ENCODE results near the gene SYNPO2. TPM values are rescaled to one million over a fixed set of nuclear protein-coding genes. Genes with fewer than 3 reads are reported as not detected.

The SYNPO2 gene
- total RNA-seq, 1 donor from 2014 or later = 0.09 TPM

- Histone ChIP-seq H3F3A (ENCODE audit: low read depth) (no peaks in the 10 kb centered on the region), H3K27ac (no peak overlapping the region), H3K4me2 (no peak overlapping the region), H3K36me3 (no peaks in the 10 kb centered on the region), H3K4me3 (no peak overlapping the region), H2AFZ (replicated peaks) (no peak overlapping the region), H4K20me1 (ENCODE audit: low read depth) (no peaks in the 10 kb centered on the region), H3K79me2 (ENCODE audit: low read depth) (no peaks in the 10 kb centered on the region), H3K9ac (no peak overlapping the region), H3K27me3 (no peaks in the 10 kb centered on the region), H3K4me1 (no peaks in the 10 kb centered on the region), H3K9me3 (ENCODE audit: low read depth) (no peaks in the 10 kb centered on the region)
- H3K4me3 Mint-ChIP-seq = no peak overlapping the region
- H3K27ac Mint-ChIP-seq = no peak overlapping the region
- no peaks in the 10 kb centered on the region for H3K9me3 Mint-ChIP-seq
- TF ChIP-seq EZH2phosphoT487 (IDR thresholded peaks at IDR 0.05) (no peak), EZH2 (IDR thresholded peaks at IDR 0.05) (no peak)
- H3K36me3 Mint-ChIP-seq = no peaks in the 10 kb centered on the region
- H3K4me1 Mint-ChIP-seq = peaks cover 3% of the 10 kb centered on the region
- DNase-seq (ENCODE audit: low spot score) = no peak
- peaks cover 5% of the 10 kb centered on the region for H3K27me3 Mint-ChIP-seq (ENCODE audit: insufficient read depth, low read depth)
Observed at GRCh38 chr4:118983293-118983692, 94.6 kb downstream of the SYNPO2 start.

DNA sequence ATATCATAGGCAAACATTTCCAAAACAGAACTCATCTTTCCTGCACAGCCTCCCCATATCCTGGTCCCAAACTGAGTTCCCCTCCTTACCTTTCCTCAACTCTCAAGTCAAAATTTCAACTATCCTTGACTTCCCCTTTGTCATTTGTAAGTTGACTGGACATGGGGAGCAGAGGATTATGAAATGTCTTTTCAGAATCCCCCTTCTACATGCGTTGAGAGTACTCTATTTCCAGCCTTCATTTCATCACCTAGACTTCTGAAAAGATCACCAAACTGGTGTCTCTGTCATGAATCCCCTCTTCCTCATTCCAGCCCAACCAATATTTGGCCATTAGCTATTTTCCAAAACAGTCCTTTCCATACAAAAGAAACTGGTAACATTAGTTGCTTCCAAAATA is 95.2 kb downstream of the SYNPO2 start:
- no peaks in the 10 kb centered on the region for H3K36me3 Mint-ChIP-seq
- H3K4me2 ChIP-seq = no peak overlapping the region
- H3K4me1 ChIP-seq = no peaks in the 10 kb centered on the region
- H4K20me1 ChIP-seq (ENCODE audit: low read depth) = no peaks in the 10 kb centered on the region
- no peak overlapping the region for H3K9ac ChIP-seq
- H3K27me3 ChIP-seq = no peaks in the 10 kb centered on the region
- H3K9me3 Mint-ChIP-seq = no peaks in the 10 kb centered on the region
- H3K27ac Mint-ChIP-seq = no peak overlapping the region
- TF ChIP-seq EZH2phosphoT487 (IDR thresholded peaks at IDR 0.05) (no peak), CTCF (IDR thresholded peaks at IDR 0.05) (no peak), EZH2 (IDR thresholded peaks at IDR 0.05) (no peak)
- no peak overlapping the region for H2AFZ ChIP-seq (replicated peaks)
- H3K4me3 ChIP-seq = no peak overlapping the region
- H3K27ac ChIP-seq = no peak overlapping the region
- H3K4me1 Mint-ChIP-seq = peaks cover 3% of the 10 kb centered on the region
- no peak for DNase-seq (ENCODE audit: low spot score)
- peaks cover 5% of the 10 kb centered on the region for H3K27me3 Mint-ChIP-seq (ENCODE audit: insufficient read depth, low read depth)
- H3F3A ChIP-seq (ENCODE audit: low read depth) = no peaks in the 10 kb centered on the region
- no peaks in the 10 kb centered on the region for H3K9me3 ChIP-seq (ENCODE audit: low read depth)
- no peak overlapping the region for H3K4me3 Mint-ChIP-seq
- no peaks in the 10 kb centered on the region for H3K36me3 ChIP-seq
- H3K79me2 ChIP-seq (ENCODE audit: low read depth) = no peaks in the 10 kb centered on the region

GRCh38 chr4:118985170-118986000 is 96.7 kb downstream of the SYNPO2 start:
- H3K9ac ChIP-seq = no peak overlapping the region
- Mint-ChIP-seq H3K27ac (no peak overlapping the region), H3K27me3 (ENCODE audit: insufficient read depth, low read depth) (peaks cover 5% of the 10 kb centered on the region), H3K4me3 (no peak overlapping the region), H3K9me3 (no peaks in the 10 kb centered on the region), H3K36me3 (no peaks in the 10 kb centered on the region), H3K4me1 (peaks cover 3% of the 10 kb centered on the region)
- H3K9me3 ChIP-seq (ENCODE audit: low read depth) = no peaks in the 10 kb centered on the region
- no peaks in the 10 kb centered on the region for H3K36me3 ChIP-seq
- no peak overlapping the region for H3K27ac ChIP-seq
- DNase-seq (ENCODE audit: low spot score) = no peak
- H2AFZ ChIP-seq (replicated peaks) = no peak overlapping the region
- H3K4me3 ChIP-seq = no peak overlapping the region
- TF ChIP-seq CTCF (IDR thresholded peaks at IDR 0.05) = no peak
- TF ChIP-seq EZH2phosphoT487 (IDR thresholded peaks at IDR 0.05) = no peak
- H3K4me2 ChIP-seq = no peak overlapping the region
- no peaks in the 10 kb centered on the region for H4K20me1 ChIP-seq (ENCODE audit: low read depth)
- H3K79me2 ChIP-seq (ENCODE audit: low read depth) = no peaks in the 10 kb centered on the region
- H3K4me1 ChIP-seq = no peaks in the 10 kb centered on the region
- no peaks in the 10 kb centered on the region for H3K27me3 ChIP-seq
- no peaks in the 10 kb centered on the region for H3F3A ChIP-seq (ENCODE audit: low read depth)

GRCh38 chr4:118987959-118988634 is 99.4 kb downstream of the SYNPO2 start:
- Mint-ChIP-seq H3K9me3 (no peaks in the 10 kb centered on the region), H3K4me1 (no peaks in the 10 kb centered on the region), H3K27ac (no peak overlapping the region), H3K36me3 (no peaks in the 10 kb centered on the region), H3K4me3 (no peak overlapping the region), H3K27me3 (ENCODE audit: insufficient read depth, low read depth) (peaks cover 2% of the 10 kb centered on the region)
- H3K79me2 ChIP-seq (ENCODE audit: low read depth) = no peaks in the 10 kb centered on the region
- no peaks in the 10 kb centered on the region for H4K20me1 ChIP-seq (ENCODE audit: low read depth)
- H3K4me3 ChIP-seq = no peak overlapping the region
- no peak overlapping the region for H3K27ac ChIP-seq
- no peak for TF ChIP-seq CTCF (IDR thresholded peaks at IDR 0.05)
- no peak for TF ChIP-seq EZH2 (IDR thresholded peaks at IDR 0.05)
- H3K36me3 ChIP-seq = no peaks in the 10 kb centered on the region
- H3F3A ChIP-seq (ENCODE audit: low read depth) = no peaks in the 10 kb centered on the region
- H2AFZ ChIP-seq (replicated peaks) = no peak overlapping the region
- no peak overlapping the region for H3K9ac ChIP-seq
- H3K9me3 ChIP-seq (ENCODE audit: low read depth) = no peaks in the 10 kb centered on the region
- H3K4me2 ChIP-seq = no peak overlapping the region
- no peak for DNase-seq (ENCODE audit: low spot score)
- no peaks in the 10 kb centered on the region for H3K27me3 ChIP-seq
- H3K4me1 ChIP-seq = no peaks in the 10 kb centered on the region
